GM21529 (cell line): Measurements from ENCODE around the gene GH2.
"Not testable (repeated sequence)": the region's sequence is repeated elsewhere in the genome, so short reads cannot be mapped to it uniquely, and the experiment has no call there.

Experiments
- ATAC-seq: cut with Tn5 transposase; IDR thresholded peaks from one replicate; pipeline ENCODE4 v1.9.1; 2021; ENCODE audit not compliant: unreplicated experiment

The GH2 gene

GRCh38 chr17:63911657-63912100 lies 29.9 kb upstream of the GH2 start:
- ATAC-seq = no peak

DNA sequence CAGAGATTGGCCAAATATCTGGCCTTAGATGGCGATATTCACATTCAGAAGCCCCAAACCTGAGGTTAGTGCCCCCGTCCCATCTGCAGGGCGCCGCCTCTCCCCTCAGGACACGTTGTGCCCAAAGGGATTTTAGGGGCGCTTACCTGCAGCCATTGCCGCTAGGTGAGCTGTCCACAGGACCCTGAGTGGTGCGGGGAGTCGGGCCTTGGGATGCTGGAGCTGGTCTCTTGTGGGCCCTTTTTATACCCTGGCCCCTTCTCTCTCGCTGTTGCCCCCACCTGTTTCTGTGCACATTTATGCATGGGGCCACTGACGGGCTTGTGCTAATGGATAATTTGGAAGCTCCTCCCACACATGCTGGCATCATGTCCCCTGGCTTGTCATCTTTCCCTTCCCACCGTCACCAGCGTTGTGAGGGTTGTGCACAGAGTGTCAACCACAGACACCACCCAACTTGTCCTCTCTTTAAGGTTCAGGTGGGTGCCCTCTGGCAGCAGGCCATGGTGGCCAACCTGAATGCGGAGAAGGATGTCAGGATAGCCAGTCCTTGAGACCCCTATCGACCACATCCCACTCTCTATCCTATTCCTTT lies 29.4 kb upstream of the GH2 start, which contains the start of gene CSHL1:
TSS of gene CSHL1 (minus strand) at position 218 of the 595 bp plus-strand sequence. CDS start at position 156, 62 bp downstream.
- no peak for ATAC-seq

- ATAC-seq = no peak
Observed at GRCh38 chr17:63910096-63910495, 28.4 kb upstream of the GH2 start.

DNA sequence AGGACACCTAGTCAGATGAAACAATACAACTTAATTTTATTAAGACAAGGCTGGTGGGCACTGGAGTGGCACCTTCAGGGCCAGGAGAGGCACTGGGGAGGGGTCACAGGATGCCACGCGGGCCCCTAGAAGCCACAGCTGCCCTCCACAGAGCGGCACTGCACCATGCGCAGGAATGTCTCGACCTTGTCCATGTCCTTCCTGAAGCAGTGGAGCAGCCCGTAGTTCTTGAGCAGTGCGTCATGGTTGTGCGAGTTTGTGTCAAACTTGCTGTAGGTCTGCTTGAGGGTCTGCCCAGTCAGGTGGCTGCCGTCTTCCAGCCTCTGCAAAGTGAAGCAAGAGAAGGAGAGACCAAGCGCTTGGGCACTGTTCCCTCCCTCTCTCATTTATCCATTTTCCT lies 27.8 kb upstream of the GH2 start:
- ATAC-seq = not testable (repeated sequence)

DNA sequence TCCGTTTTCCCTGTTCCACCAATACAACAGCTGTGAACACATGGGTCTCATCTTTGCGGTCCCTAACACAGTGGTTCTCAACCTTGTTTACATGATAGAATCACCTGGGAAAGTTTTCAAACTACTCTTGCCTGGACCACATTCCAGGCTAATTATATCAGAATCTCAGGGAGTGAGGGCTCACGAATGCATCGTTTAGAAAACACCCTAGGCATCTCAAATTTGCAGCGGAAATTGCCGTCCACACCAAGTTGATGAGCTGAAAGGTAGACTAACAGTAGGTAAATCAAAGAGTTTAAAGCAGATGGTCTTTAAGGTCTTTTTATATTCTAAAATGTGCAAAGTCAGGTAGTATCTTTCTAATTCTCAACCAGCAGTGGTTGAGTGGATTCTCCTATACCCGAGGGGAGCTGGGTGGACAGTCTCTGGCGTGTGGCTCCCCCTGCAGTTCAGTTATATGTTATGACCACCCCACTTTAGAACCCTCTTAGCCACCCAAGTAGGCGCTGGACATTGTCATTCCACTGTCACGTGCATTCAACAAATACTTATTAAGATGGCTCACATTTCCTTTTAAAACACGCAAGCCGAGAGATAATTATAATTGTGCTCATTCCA lies 25.5 kb upstream of the GH2 start:
- ATAC-seq = not testable (repeated sequence)

GRCh38 chr17:63904796-63905195 lies 23.1 kb upstream of the GH2 start:
- ATAC-seq = not testable (repeated sequence)

- not testable (repeated sequence) for ATAC-seq
Observed at GRCh38 chr17:63903787-63904201, 22.1 kb upstream of the GH2 start.

GRCh38 chr17:63901971-63902370 lies 20.2 kb upstream of the GH2 start:
- not testable (repeated sequence) for ATAC-seq

DNA sequence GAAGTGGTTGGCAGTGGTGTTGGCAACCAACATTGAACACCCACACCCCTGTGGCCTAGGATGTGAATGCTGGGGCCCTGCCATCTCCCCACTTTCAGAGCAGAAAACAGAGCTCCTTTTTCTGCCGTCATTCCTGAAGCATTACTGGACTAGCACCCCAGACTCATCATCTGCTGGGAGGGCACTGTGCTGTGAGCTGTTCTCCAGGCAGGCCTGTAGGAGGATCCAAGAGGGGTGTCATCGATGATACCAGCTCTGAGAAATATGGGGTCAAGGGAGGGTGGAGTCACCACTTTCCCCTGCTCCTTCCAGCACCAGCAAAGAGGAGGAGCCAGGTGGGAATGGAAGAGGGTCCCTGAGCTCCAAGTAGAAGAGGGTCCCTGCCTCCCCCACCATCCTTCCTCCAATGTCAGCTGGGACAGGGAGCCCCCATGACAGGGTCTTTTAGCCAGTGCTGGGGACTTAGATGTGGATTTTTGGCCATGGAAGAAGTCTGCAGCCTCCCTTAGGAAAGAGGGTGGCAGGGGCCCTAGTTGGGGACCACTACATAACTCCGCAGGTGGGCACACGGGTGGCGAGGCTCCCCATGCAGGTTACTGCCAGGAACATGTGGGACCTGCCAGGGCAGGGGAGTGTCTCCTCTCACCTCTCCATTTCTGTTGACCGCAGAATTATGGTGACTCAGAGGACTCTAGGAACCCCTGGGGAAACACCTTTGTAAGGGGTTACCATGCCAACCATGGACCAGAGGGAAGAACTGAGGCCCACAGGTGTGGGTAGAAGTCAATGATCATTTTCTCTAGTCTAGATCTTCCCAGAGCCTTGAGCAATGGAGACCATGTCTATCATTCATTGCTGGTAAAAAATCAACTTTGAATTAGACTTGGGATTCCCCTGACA lies 17.4 kb upstream of the GH2 start:
- ATAC-seq = not testable (repeated sequence)

DNA sequence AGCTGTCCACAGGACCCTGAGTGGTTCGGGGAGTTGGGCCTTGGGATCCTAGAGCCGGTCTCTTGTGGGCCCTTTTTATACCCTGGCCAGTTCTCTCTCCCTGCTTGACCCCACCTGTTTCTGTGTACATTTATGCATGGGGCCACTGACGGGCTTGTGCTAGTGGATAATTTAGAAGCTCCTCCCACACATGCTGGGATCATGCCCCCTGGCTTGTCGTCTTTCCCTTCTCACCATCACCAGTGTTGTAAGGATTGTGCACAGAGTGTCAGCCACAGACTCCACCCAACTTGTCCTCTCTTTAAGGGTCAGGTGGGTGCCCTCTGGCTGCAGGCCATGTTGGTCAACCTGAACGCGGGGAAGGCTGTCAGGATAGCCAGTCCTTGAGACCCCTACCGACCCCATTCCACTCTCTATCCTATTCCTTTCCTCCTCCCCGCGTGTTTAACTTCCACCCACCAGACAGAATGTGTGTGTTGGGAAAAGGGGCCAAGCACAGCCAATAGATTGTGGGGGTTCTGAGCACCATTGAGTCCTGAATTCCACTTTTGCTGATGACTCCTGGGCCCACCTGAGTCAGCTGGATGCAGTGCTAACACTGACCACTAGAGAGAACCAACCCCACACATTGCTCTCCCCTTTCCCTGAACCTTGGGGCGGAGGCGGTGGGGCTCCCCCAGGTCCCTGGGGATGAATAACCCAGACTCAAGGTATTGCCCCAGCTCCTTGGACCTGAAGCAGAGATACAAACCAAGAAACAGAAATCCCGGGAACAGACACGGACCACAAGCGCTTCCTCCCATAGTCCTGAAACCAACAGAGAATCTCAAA lies 15.0 kb upstream of the GH2 start, which contains the start of gene CSH1:
TSS of gene CSH1 (minus strand) at position 51 of the 831 bp plus-strand sequence. CDS start 63 bp downstream, outside the sequence.
- ATAC-seq = not testable (repeated sequence)

GRCh38 chr17:63894821-63895220 lies 13.1 kb upstream of the GH2 start:
- not testable (repeated sequence) for ATAC-seq

DNA sequence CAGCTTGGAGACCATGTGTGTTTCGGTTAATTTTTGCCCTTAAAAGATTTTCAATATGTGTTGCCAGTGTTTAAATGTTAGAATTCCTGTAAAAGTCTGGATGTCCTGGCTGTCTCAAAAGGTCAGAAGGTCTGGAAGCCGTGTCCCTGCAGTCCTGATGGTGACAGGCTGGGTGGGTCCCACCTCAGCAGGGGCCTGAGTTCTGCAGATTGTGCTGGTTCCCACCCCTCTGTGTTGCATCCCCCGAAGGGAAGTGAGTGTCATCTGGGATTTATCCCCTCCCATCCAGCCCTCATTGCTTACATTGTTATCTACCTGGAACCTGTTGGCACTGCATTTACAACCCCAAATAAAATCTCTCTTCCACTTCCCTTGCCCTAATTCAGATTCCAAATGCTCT lies 12.3 kb upstream of the GH2 start:
- not testable (repeated sequence) for ATAC-seq

GRCh38 chr17:63892316-63893037 lies 10.7 kb upstream of the GH2 start:
- ATAC-seq = not testable (repeated sequence)

DNA sequence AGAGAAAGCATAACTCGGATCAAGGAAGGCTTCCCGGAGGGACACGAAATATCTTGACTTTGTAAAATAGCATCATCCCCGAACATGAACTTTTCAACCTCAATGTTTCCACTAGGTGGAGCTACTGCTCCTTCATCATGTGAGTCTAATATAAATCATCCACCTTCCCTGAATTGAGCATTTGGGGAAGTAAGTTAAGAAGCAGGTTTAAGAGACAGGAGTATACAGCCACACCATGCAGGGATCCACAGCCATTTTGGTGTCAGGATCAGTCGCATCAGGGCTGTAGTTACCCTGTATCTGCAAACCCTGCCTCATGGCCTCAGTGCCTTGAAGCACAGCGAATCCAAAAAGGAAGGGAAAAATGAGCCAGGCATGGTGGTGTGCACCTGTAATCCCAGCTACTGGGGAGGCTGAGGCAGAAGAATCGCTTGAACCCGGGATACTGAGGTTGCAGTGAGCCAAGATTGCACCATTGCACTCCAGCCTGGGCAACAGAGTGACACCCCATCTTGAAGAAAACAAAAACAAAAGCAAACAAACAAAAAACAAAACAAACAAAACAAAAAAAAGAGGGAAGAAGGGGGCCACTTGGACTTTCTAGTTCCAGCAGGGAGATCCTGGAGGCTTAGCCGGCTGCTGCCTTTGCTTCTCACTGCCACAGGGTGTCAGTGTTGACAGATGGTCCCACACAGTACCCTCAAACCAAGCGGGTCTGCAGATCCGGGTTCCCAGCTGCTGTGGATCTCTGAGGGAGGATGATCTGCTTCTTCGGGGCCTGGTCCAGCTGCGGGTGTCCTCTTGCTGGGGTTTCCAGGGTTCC lies 7.5 kb upstream of the GH2 start:
- ATAC-seq = not testable (repeated sequence)

GRCh38 chr17:63885119-63885518 lies 3.4 kb upstream of the GH2 start:
- not testable (repeated sequence) for ATAC-seq

DNA sequence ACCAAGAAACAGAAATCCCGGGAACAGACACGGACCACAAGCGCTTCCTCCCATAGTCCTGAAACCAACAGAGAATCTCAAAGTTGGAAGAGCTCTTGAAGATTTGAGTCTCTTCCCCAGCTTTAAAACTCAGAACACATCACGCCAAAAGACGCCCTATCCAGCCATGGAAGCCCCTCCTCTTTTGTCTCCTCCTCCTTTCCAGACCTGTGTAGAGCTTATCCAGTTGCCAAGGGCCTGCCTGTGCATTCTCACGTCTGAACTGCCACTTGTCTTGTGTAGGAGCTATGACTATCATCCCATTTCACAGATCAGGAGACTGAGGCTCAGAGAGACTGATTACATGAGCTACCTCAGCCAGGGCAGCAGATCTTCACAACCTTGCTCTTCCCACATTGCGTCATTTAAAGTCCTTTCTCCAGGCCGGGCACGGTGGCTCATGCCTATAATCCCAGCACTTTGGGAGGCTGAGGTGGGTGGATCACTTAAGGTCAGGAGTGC lies 932 bp upstream of the GH2 start:
- not testable (repeated sequence) for ATAC-seq

GRCh38 chr17:63881337-63881736 lies 407 bp downstream of the GH2 start:
- ATAC-seq = not testable (repeated sequence)

- no peak for ATAC-seq
Observed at GRCh38 chr17:63880706-63881105, 1.0 kb downstream of the GH2 start.

GRCh38 chr17:63878413-63878812 lies 3.3 kb downstream of the GH2 start:
- ATAC-seq = not testable (repeated sequence)
